OCI-LY7 (cell line): Measurements from ENCODE around the gene CPHXL. TPM values are rescaled to one million over a fixed set of nuclear protein-coding genes. Genes with fewer than 3 reads are reported as not detected.
A peak's percentile ranks its signal among the peaks of the same experiment; 100 is the strongest.

ENCODE experiments used
- BruUV-seq: library from RNA; stranded (reverse); fragments of 400-500 nt; replicated peaks from 2 replicates; lab custom pipeline; 2021; lab: Mats Ljungman, UMichigan
- CTCF ChIA-PET: fragments of 300-600 bp; sonication (Branson Sonifier 250); formaldehyde crosslinking; loops from one replicate; lab custom pipeline; 2022; ENCODE audit warnings: antibody characterized with exemption; ENCODE audit not compliant: unreplicated experiment; lab: Charles Lee
- POLR2A ChIA-PET: fragments of 300-600 bp; sonication (Branson Sonifier 250); formaldehyde crosslinking; loops from one replicate; lab custom pipeline; 2022; ENCODE audit warnings: antibody characterized with exemption; lab: Charles Lee
- DNase-seq: peaks from one replicate; pipeline ENCODE4 v3.0.0-alpha.2; 2015; ENCODE audit warnings: low spot score
- H2AFZ ChIP-seq: fragments of 200-600 bp; sonication (generic), shearing (Covaris generic); 2 replicates; pipeline ENCODE4 v1.6.1; 2014; ENCODE audit warnings: mild to moderate bottlenecking, antibody characterized with exemption, low read length, moderate library complexity
- H3K27ac ChIP-seq: fragments of 200-600 bp; sonication (generic); 2 replicates; pipeline ENCODE4 v1.5.1; 2014; ENCODE audit warnings: mixed run types, low read depth, mild to moderate bottlenecking, moderate library complexity, low read length, inconsistent platforms; ENCODE audit not compliant: poor library complexity, severe bottlenecking
- H3K36me3 ChIP-seq: fragments of 200-600 bp; sonication (generic); 2 replicates; pipeline ENCODE4 v1.6.1; 2014; ENCODE audit warnings: mild to moderate bottlenecking, antibody characterized with exemption, low read length, moderate library complexity, mixed read lengths; ENCODE audit not compliant: insufficient read depth
- H3K4me1 ChIP-seq: fragments of 200-600 bp; sonication (generic); 2 replicates; pipeline ENCODE4 v1.5.1; 2014; ENCODE audit warnings: mild to moderate bottlenecking, low read length; ENCODE audit not compliant: insufficient read depth, poor library complexity, severe bottlenecking
- H3K4me2 ChIP-seq: fragments of 200-600 bp; sonication (generic); 2 replicates; pipeline ENCODE4 v1.6.1; 2014; ENCODE audit warnings: mild to moderate bottlenecking, low read length
- H3K4me3 ChIP-seq: fragments of 200-600 bp; sonication (generic); 2 replicates; pipeline ENCODE4 v1.5.1; 2014; ENCODE audit warnings: mild to moderate bottlenecking, low read depth, low read length; ENCODE audit not compliant: poor library complexity, severe bottlenecking
- H3K79me2 ChIP-seq: fragments of 200-600 bp; sonication (generic); 2 replicates; pipeline ENCODE4 v1.6.1; 2016; ENCODE audit warnings: low read depth, mild to moderate bottlenecking, low read length, moderate library complexity, mixed read lengths; ENCODE audit not compliant: insufficient read depth
- H3K9me2 ChIP-seq: fragments of 200-600 bp; sonication (generic); 2 replicates; pipeline ENCODE4 v1.6.1; 2016; ENCODE audit warnings: mild to moderate bottlenecking, low read length, mixed read lengths; ENCODE audit not compliant: insufficient read depth
- H3K9me3 ChIP-seq: fragments of 200-600 bp; sonication (generic); 2 replicates; pipeline ENCODE4 v1.6.1; 2014; ENCODE audit warnings: mild to moderate bottlenecking, mixed run types, low read length, mixed read lengths
- H4K20me1 ChIP-seq: fragments of 200-600 bp; sonication (generic); 2 replicates; pipeline ENCODE4 v1.6.1; 2014; ENCODE audit warnings: mild to moderate bottlenecking, antibody characterized with exemption, low read length, moderate library complexity, mixed read lengths; ENCODE audit not compliant: insufficient read depth
- CTCF ChIP-seq: fragments of 200-600 bp; sonication (generic); conservative IDR thresholded peaks from 2 replicates; pipeline ENCODE4 v1.5.1; 2014; ENCODE audit warnings: mild to moderate bottlenecking, antibody characterized with exemption, low read length, moderate library complexity, mixed read lengths
- EZH2phosphoT487 ChIP-seq: fragments of 200-600 bp; sonication (generic); IDR thresholded peaks from 2 replicates; pipeline ENCODE4 v1.6.1; 2018; ENCODE audit warnings: low read depth, borderline replicate concordance, mild to moderate bottlenecking, mixed run types, antibody characterized with exemption, low read length, moderate library complexity, mixed read lengths
- intact Hi-C: fragments of 100-400 bp; cut with micrococcal nuclease; formaldehyde crosslinking; loops from one replicate; pipeline ENCODE4 v1.10.0; 2022; ENCODE audit not compliant: unreplicated experiment
- total RNA-seq, 2 experiments: library from RNA; depleted of rRNA in 1 of 2; stranded (reverse); fragments of >200 nt in 1 of 2; shearing (Covaris generic) in 1 of 2; gene quantifications; 2 replicates each; pipeline ENCODE4 v1.2.3, GENCODE V29; 2014 to 2022

Gene CPHXL
- total RNA-seq, 2 experiments from 2014 or later, result not detected

- Histone ChIP-seq H3K27ac (no peak overlapping the region), H3K9me3 (no peaks in the 10 kb centered on the region), H4K20me1 (no peaks in the 10 kb centered on the region), H3K4me3 (no peak overlapping the region), H3K9me2 (no peaks in the 10 kb centered on the region), H3K36me3 (no peaks in the 10 kb centered on the region), H3K4me1 (no peaks in the 10 kb centered on the region), H3K79me2 (no peaks in the 10 kb centered on the region), H2AFZ (0 out of 2 replicates have a peak overlapping the region, but pooled peaks have one; percentile 24), H3K4me2 (no peak overlapping the region)
- BruUV-seq, result no TSS peak
- POLR2A ChIA-PET, result interaction anchor here (0.6 to 2.3 kb wide), 3 partner anchors 12 to 48 kb away, joined by 3 to 10 read pairs (median 3); no protein-coding TSS in a partner anchor
- intact Hi-C loops, result no loop called here
- CTCF ChIA-PET, result interaction anchor here (0.6 kb wide), 1 partner anchor 47 kb away, joined by 7 read pairs; no protein-coding TSS in a partner anchor
- no peak for TF ChIP-seq EZH2phosphoT487
- TF ChIP-seq CTCF, result no peak
- no peak for DNase-seq
Measured at GRCh38 chr16:75732871-75733270, 6.6 kb upstream of the CPHXL start.

DNA sequence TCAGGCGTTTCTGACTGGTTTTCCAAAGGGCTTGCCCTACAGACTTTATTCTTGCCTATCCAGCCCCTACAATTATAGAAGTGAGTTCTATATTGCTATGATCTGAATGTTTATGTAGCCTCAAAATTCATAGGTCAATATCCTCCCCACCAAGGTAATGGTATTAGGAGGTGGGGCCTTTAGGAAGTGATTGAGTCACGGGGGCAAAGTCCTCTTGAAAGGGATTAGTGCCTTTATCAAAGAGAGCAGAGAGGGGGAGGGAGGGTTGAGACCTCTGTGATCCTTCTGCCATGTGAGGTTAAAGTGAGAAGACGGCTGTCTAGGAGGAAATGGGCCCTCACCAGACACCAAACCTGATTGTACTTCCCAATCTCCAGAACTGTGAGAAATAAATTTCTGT is 931 bp upstream of the CPHXL start:
- BruUV-seq, result no TSS peak
- Histone ChIP-seq H3K27ac (no peak overlapping the region), H3K36me3 (no peaks in the 10 kb centered on the region), H2AFZ (no peak overlapping the region), H3K4me2 (no peak overlapping the region), H4K20me1 (no peaks in the 10 kb centered on the region), H3K4me3 (no peak overlapping the region), H3K9me3 (no peaks in the 10 kb centered on the region), H3K9me2 (no peaks in the 10 kb centered on the region), H3K4me1 (no peaks in the 10 kb centered on the region), H3K79me2 (no peaks in the 10 kb centered on the region)
- intact Hi-C loops, result no loop called here
- no peak for DNase-seq
- ChIA-PET CTCF (no interaction called here), POLR2A (no interaction called here)
- TF ChIP-seq CTCF (no peak), EZH2phosphoT487 (no peak)

- CTCF ChIA-PET, result no interaction called here
Measured at GRCh38 chr16:75718452-75718851, 7.8 kb downstream of the CPHXL start.

More at GRCh38 chr16:75718452-75718851, 7.8 kb downstream of the CPHXL start:
- no peaks in the 10 kb centered on the region for H3K36me3 ChIP-seq
- H3K4me1 ChIP-seq, result no peaks in the 10 kb centered on the region
- no peaks in the 10 kb centered on the region for H3K9me3 ChIP-seq
- no peak overlapping the region for H3K4me3 ChIP-seq
- no peaks in the 10 kb centered on the region for H4K20me1 ChIP-seq
- H2AFZ ChIP-seq, result no peak overlapping the region
- no peaks in the 10 kb centered on the region for H3K9me2 ChIP-seq
- H3K79me2 ChIP-seq, result no peaks in the 10 kb centered on the region
- H3K27ac ChIP-seq, result no peak overlapping the region
- POLR2A ChIA-PET, result no interaction called here
- DNase-seq, result no peak
- intact Hi-C loops, result no loop called here
- no TSS peak for BruUV-seq
- TF ChIP-seq CTCF (no peak), EZH2phosphoT487 (no peak)
- no peak overlapping the region for H3K4me2 ChIP-seq
